H1 (cell line): ENCODE results near the gene ABHD15. TPM values are rescaled to one million over a fixed set of nuclear protein-coding genes. Genes with fewer than 3 reads are reported as not detected.

Experiments used
- CTCF ChIA-PET: fragments of 300-600 bp; sonication (Branson Sonifier 250); formaldehyde crosslinking; loops from one replicate; lab custom pipeline; 2021; ENCODE audit not compliant: partially characterized antibody; lab: Charles Lee
- POLR2A ChIA-PET: fragments of 300-600 bp; sonication (Branson Sonifier 250); formaldehyde crosslinking; loops from one replicate; lab custom pipeline; 2021; ENCODE audit warnings: inconsistent platforms; ENCODE audit not compliant: partially characterized antibody; lab: Charles Lee
- DNase-seq, 2 experiments: peaks; one replicate each; pipeline versions ENCODE4 v3.0.0 to v3.0.0-alpha.2; 2010 to 2022; ENCODE audit warnings: low spot score in 2 of 2, low read depth in 1 of 2, mixed read lengths in 1 of 2
- FAIRE-seq: peaks from 2 replicates; lab custom pipeline; 2011; peaks lifted over from hg19 to GRCh38; lab: Jason Lieb, UNC
- H2AFZ ChIP-seq: 2 replicates; pipeline ENCODE4 v1.8.1; 2012; ENCODE audit warnings: low read length, inconsistent platforms
- H2AK5ac ChIP-seq: 2 replicates; pipeline ENCODE4 v1.6.1; 2013; ENCODE audit warnings: low read depth, low read length
- H2BK120ac ChIP-seq: replicated peaks from 2 replicates; pipeline ENCODE3; 2013; ENCODE audit warnings: low read depth, low read length, inconsistent platforms
- H2BK12ac ChIP-seq: 2 replicates; pipeline ENCODE4 v1.6.1; 2013; ENCODE audit warnings: low read depth, low read length
- H2BK15ac ChIP-seq: 2 replicates; pipeline ENCODE4 v1.6.1; 2013; ENCODE audit warnings: low read length
- H2BK20ac ChIP-seq: 2 replicates; pipeline ENCODE4 v1.6.1; 2013; ENCODE audit warnings: low read length
- H2BK5ac ChIP-seq: 2 replicates; pipeline ENCODE4 v1.6.1; 2013; ENCODE audit warnings: low read depth, low read length
- H3K14ac ChIP-seq: 2 replicates; pipeline ENCODE4 v1.6.1; 2013; ENCODE audit warnings: inconsistent platforms; ENCODE audit not compliant: insufficient read length
- H3K18ac ChIP-seq: 2 replicates; pipeline ENCODE4 v1.6.1; 2013; ENCODE audit warnings: low read length; ENCODE audit errors: extremely low read depth
- H3K23ac ChIP-seq: 2 replicates; pipeline ENCODE4 v1.6.1; 2013; ENCODE audit warnings: inconsistent platforms; ENCODE audit not compliant: insufficient read length
- H3K23me2 ChIP-seq: 2 replicates; pipeline ENCODE4 v1.6.1; 2013; ENCODE audit warnings: low read depth, low read length
- H3K27ac ChIP-seq: 2 replicates; pipeline ENCODE4 v1.6.1; 2011; ENCODE audit warnings: low read depth, low read length, inconsistent platforms
- H3K27me3 ChIP-seq, 4 experiments: replicated peaks in 1 of 4; 1 replicate in 1 of 4; 2 replicates in 3 of 4; pipeline versions ENCODE4 v1.6.1 to v1.8.1; 2011 to 2013; ENCODE audit warnings: low read length in 3 of 4, mild to moderate bottlenecking in 3 of 4, inconsistent platforms in 2 of 4, mixed read lengths in 2 of 4, moderate library complexity in 1 of 4; ENCODE audit not compliant: control insufficient read depth in 3 of 4, insufficient read depth in 3 of 4; ENCODE audit errors: extremely low read depth in 1 of 4
- H3K36me3 ChIP-seq, 4 experiments: 2 replicates each; pipeline versions ENCODE4 v1.6.1 to v1.8.1; 2011 to 2013; ENCODE audit warnings: mild to moderate bottlenecking in 4 of 4, low read length in 3 of 4, moderate library complexity in 2 of 4, control low read depth in 1 of 4, inconsistent platforms in 1 of 4; ENCODE audit not compliant: insufficient read depth in 4 of 4, control insufficient read depth in 2 of 4
- H3K4ac ChIP-seq: replicated peaks from 2 replicates; pipeline ENCODE3; 2013; ENCODE audit warnings: low read length, low read depth, mixed read lengths, inconsistent platforms; ENCODE audit not compliant: insufficient read length
- H3K4me1 ChIP-seq, 4 experiments: replicated peaks in 1 of 4; 1 replicate in 1 of 4; 2 replicates in 3 of 4; pipeline versions ENCODE4 v1.6.1 to v1.8.1; 2011 to 2013; ENCODE audit warnings: low read length in 3 of 4, inconsistent platforms in 2 of 4, mixed read lengths in 1 of 4; ENCODE audit not compliant: insufficient read depth in 4 of 4, control insufficient read depth in 3 of 4
- H3K4me2 ChIP-seq, 2 experiments: 2 replicates each; pipeline versions ENCODE4 v1.6.1 to v1.8.1; 2011 to 2013; ENCODE audit warnings: low read depth in 2 of 2, low read length in 2 of 2, control low read depth in 1 of 2, inconsistent platforms in 1 of 2, mild to moderate bottlenecking in 1 of 2; ENCODE audit not compliant: insufficient read depth in 1 of 2
- H3K4me3 ChIP-seq, 4 experiments: fragments of 200-600, 300-600 bp in 1 of 4; sonication (generic), shearing (Covaris generic), sonication (Bioruptor Twin) in 1 of 4; 2 replicates each; pipeline versions ENCODE4 v1.5.1 to v1.8.1; 2011 to 2016; ENCODE audit warnings: low read length in 4 of 4, low read depth in 3 of 4, control low read depth in 2 of 4, inconsistent platforms in 2 of 4, mild to moderate bottlenecking in 2 of 4, mixed read lengths in 1 of 4, moderate library complexity in 1 of 4; ENCODE audit not compliant: insufficient read depth in 2 of 4; ENCODE audit errors: extremely low read depth in 1 of 4
- H3K56ac ChIP-seq: replicated peaks from 2 replicates; pipeline ENCODE3; 2013; ENCODE audit warnings: low read depth, mild to moderate bottlenecking, mixed read lengths, low read length, inconsistent platforms; ENCODE audit not compliant: insufficient read length
- H3K79me1 ChIP-seq: 2 replicates; pipeline ENCODE4 v1.6.1; 2013; ENCODE audit warnings: low read depth, low read length, control low read depth
- H3K79me2 ChIP-seq, 2 experiments: 2 replicates each; pipeline versions ENCODE4 v1.6.1 to v1.8.1; 2012 to 2013; ENCODE audit warnings: low read length in 2 of 2, mild to moderate bottlenecking in 2 of 2, inconsistent platforms in 1 of 2; ENCODE audit not compliant: insufficient read depth in 2 of 2, control insufficient read depth in 1 of 2
- H3K9ac ChIP-seq, 4 experiments: replicated peaks in 1 of 4; 1 replicate in 1 of 4; 2 replicates in 3 of 4; pipeline versions ENCODE4 v1.6.1 to v1.8.1; 2011 to 2013; ENCODE audit warnings: low read depth in 3 of 4, low read length in 3 of 4, control low read depth in 2 of 4, mild to moderate bottlenecking in 2 of 4, moderate library complexity in 2 of 4, inconsistent platforms in 1 of 4; ENCODE audit errors: extremely low read depth in 1 of 4
- H3K9me3 ChIP-seq, 2 experiments: 2 replicates each; pipeline versions ENCODE4 v1.6.1 to v1.8.1; 2012 to 2013; ENCODE audit warnings: mild to moderate bottlenecking in 2 of 2, moderate library complexity in 2 of 2, control low read depth in 1 of 2, inconsistent platforms in 1 of 2, low read depth in 1 of 2, low read length in 1 of 2, mixed read lengths in 1 of 2; ENCODE audit not compliant: insufficient read depth in 2 of 2
- H4K20me1 ChIP-seq, 2 experiments: replicated peaks in 1 of 2; 2 replicates each; pipeline versions ENCODE3 to v1.8.1; 2011 to 2013; ENCODE audit warnings: inconsistent platforms in 2 of 2, low read length in 2 of 2, mild to moderate bottlenecking in 1 of 2; ENCODE audit not compliant: insufficient read depth in 2 of 2, control insufficient read depth in 1 of 2
- H4K5ac ChIP-seq: 2 replicates; pipeline ENCODE4 v1.6.1; 2013; ENCODE audit warnings: low read length, low read depth, mixed read lengths, inconsistent platforms; ENCODE audit not compliant: insufficient read length
- H4K8ac ChIP-seq: 2 replicates; pipeline ENCODE4 v1.8.0; 2013; ENCODE audit warnings: mild to moderate bottlenecking, moderate library complexity, low read length, inconsistent platforms; ENCODE audit not compliant: insufficient read depth; ENCODE audit errors: extremely low read depth
- H4K91ac ChIP-seq: replicated peaks from 2 replicates; pipeline ENCODE3; 2013; ENCODE audit warnings: low read length, mixed read lengths, inconsistent platforms; ENCODE audit not compliant: insufficient read length
- CBX5 ChIP-seq: fragments of 300-800, 300-1000 bp; sonication (generic); IDR thresholded peaks from 2 replicates; pipeline ENCODE4 v1.7.1; 2016; ENCODE audit warnings: antibody characterized with exemption, low read length, low read depth
- EGR1 ChIP-seq: IDR thresholded peaks from 2 replicates; pipeline ENCODE4 v1.6.1; 2011; ENCODE audit warnings: low read depth, low read length, borderline replicate concordance
- EZH2 ChIP-seq: fragments of 200-600 bp; sonication (generic); IDR thresholded peaks from 2 replicates; pipeline ENCODE4 v1.7.1; 2012; ENCODE audit warnings: low read depth, mild to moderate bottlenecking, moderate library complexity, low read length, inconsistent platforms; ENCODE audit not compliant: severe bottlenecking
- FOSL1 ChIP-seq: IDR thresholded peaks from 2 replicates; pipeline ENCODE4 v1.6.1; 2011; ENCODE audit warnings: mild to moderate bottlenecking, low read depth, low read length, moderate library complexity; ENCODE audit not compliant: insufficient read depth
- HDAC2 ChIP-seq, 2 experiments: fragments of 300-600 bp in 1 of 2; sonication (generic) in 1 of 2; IDR thresholded peaks; 2 replicates each; pipeline ENCODE4 v1.6.1; 2011 to 2012; ENCODE audit warnings: low read depth in 2 of 2, low read length in 2 of 2, mild to moderate bottlenecking in 2 of 2, moderate library complexity in 2 of 2, borderline replicate concordance in 1 of 2, inconsistent platforms in 1 of 2
- KDM1A ChIP-seq: fragments of 200-600, 300-600 bp; sonication (generic); IDR thresholded peaks from 2 replicates; pipeline ENCODE4 v1.7.1; 2016; ENCODE audit warnings: mild to moderate bottlenecking, low read length, borderline replicate concordance
- KDM5A ChIP-seq: fragments of 200-600 bp; IDR thresholded peaks from 2 replicates; pipeline ENCODE4 v1.7.1; 2012; ENCODE audit warnings: mild to moderate bottlenecking, low read length, inconsistent platforms, mixed read lengths
- NRF1 ChIP-seq: IDR thresholded peaks from 2 replicates; pipeline ENCODE4 v1.6.1; 2011; ENCODE audit warnings: mild to moderate bottlenecking, low read depth, low read length, improper control_type of control experiment
- SP2 ChIP-seq: IDR thresholded peaks from 2 replicates; pipeline ENCODE4 v1.6.1; 2012; ENCODE audit warnings: mild to moderate bottlenecking, low read length, inconsistent platforms
- SUZ12 ChIP-seq: fragments of 200-600 bp; sonication (generic); IDR thresholded peaks from 2 replicates; pipeline ENCODE4 v1.6.1; 2012; ENCODE audit warnings: mild to moderate bottlenecking, inconsistent platforms, low read length, moderate library complexity, mixed read lengths
- TAF7 ChIP-seq: optimal IDR thresholded peaks from 2 replicates; pipeline ENCODE3; 2011; ENCODE audit warnings: low read depth, mild to moderate bottlenecking, inconsistent platforms, low read length, moderate library complexity, borderline replicate concordance
- WGBS, 2 experiments: shearing (Covaris generic) in 1 of 2; methylation state at CpG; one replicate each; pipeline versions ENCODE4 v1.1.6 to v1.1.7; 2013 to 2015; ENCODE audit warnings: low lambda C conversion rate in 2 of 2, mixed read lengths in 2 of 2, inconsistent platforms in 1 of 2, low coverage in 1 of 2, missing lambda C conversion rate in 1 of 2; ENCODE audit not compliant: insufficient replicate concordance in 2 of 2, insufficient coverage in 1 of 2, insufficient read length in 1 of 2; ENCODE audit errors: extremely low coverage in 1 of 2, missing lambda C conversion rate in 1 of 2; 5-methylcytosine and 5-hydroxymethylcytosine counted together
- polyA plus RNA-seq, 7 experiments: library from polyadenylated mRNA; depleted of rRNA in 3 of 7; stranded (reverse) in 5 of 7; unstranded in 2 of 7; fragments of >200 nt in 5 of 7; fragments of 200-250 nt in 2 of 7; gene quantifications; 1 replicate in 5 of 7; 2 replicates in 1 of 7; 4 replicates in 1 of 7; pipeline versions ENCODE4 v1.2.1 to v1.2.3, GENCODE V29; 2011 to 2013; ENCODE audit warnings: missing spikeins in 2 of 7, mixed read lengths in 2 of 7
- total RNA-seq: library from RNA; stranded (reverse); fragmentation: NEBNext Ultra II Directional; extraction: Animal tissue kit (Norgen Biotek cat#: 25700); gene quantifications from 2 replicates; pipeline ENCODE4 v1.2.1, GENCODE V29; 2021

ABHD15 gene
- total and polyA plus RNA-seq, 2 of the 8 experiments (the other 6 are each of a cell fraction or from before 2014, with no cell fraction given), result 0.88 to 1.7 TPM

DNA sequence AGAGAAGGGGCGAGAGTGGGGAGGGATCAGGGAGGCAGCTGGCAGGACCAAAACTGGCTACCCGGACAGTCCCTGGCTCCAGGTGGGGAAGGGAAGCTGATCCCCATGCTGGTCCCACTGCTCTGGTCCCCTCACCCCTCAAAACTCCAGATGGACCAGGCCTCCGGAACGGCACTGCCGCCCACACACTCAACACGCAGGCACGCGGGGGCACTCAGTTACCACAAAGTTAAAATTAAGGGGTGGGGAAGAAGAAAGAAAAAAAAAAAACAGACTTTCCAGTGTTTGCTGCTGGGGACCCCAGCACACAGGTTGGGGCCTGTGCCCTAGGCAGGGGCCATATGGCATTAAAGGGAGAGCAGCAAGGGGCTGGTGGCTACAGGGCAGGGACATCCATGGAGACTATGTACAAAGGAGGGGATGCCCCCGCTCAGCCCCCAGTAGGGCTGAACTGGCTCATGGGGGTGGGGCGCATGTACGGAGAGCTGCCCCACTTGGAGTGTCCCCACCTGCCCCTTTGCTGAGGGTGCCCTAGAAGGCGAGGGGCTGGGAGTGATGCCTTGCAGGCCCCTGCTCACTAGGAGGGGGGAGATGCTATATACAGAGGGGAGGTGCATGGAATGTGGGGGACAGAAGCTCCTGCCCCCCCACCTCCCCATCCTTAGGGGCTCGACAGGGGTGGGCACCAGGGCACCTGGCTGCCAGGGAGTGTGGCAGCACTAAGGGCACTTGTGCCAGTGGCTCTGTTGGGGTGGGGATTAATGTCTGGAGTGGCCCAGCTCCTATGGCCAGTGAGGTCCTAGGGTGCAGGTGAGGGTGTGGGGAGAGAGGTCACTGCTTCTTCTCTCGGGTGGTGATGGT lies 7.3 kb upstream of the ABHD15 start:
- no peak overlapping the region for H3K4me2 ChIP-seq
- peak overlapping the region; percentile 78; the same call in 1 of the 2 replicates for H4K8ac ChIP-seq
- H4K20me1 ChIP-seq, result peaks cover 1 to 3% of the 10 kb centered on the region in 2 experiments
- H2BK20ac ChIP-seq, result no peak overlapping the region
- peaks cover 9 to 27% (median 15%) of the 10 kb centered on the region in 4 experiments; a peak in 6 of 8 replicates for H3K36me3 ChIP-seq
- H3K4me1 ChIP-seq, result peaks cover 0 to 6% (median 3%) of the 10 kb centered on the region in 4 experiments; a peak in 5 of 7 replicates
- H3K79me1 ChIP-seq, result no peaks in the 10 kb centered on the region
- no peak overlapping the region for H2AK5ac ChIP-seq
- H2BK5ac ChIP-seq, result no peak overlapping the region
- H2BK12ac ChIP-seq, result no peak overlapping the region
- no peak overlapping the region for H3K23ac ChIP-seq
- ChIA-PET CTCF (interaction anchor here (0.6 to 15.3 kb wide), 17 partner anchors 9 to 352 kb away, joined by 3 to 193 read pairs (median 5); partner anchors contain the start of genes ANKRD13B and CORO6), POLR2A (interaction anchor here (0.8 to 2.7 kb wide), 10 partner anchors 7 to 280 kb away, joined by 3 to 8 read pairs (median 3); partner anchors contain the start of genes ABHD15 and NUFIP2)
- FAIRE-seq, result no peak
- no peak for DNase-seq
- no peak overlapping the region for H4K5ac ChIP-seq
- H2BK15ac ChIP-seq, result no peak overlapping the region
- H3K4ac ChIP-seq, result no peak overlapping the region
- WGBS, 2 experiments, result 86% methylated on average over 13 of the region's 14 CpGs; no CpG with 5 or more reads in 1 of the 2 experiments
- H3K4me3 ChIP-seq, result no peak overlapping the region
- peaks cover 1% of the 10 kb centered on the region for H3K23me2 ChIP-seq
- TF ChIP-seq FOSL1 (no peak), EGR1 (no peak), SUZ12 (no peak), EZH2 (no peak), KDM5A (no peak), SP2 (no peak), NRF1 (no peak), CBX5 (no peak), TAF7 (no peak), KDM1A (no peak), HDAC2 (IDR thresholded peaks at IDR 0.05; ENCODE audit: borderline replicate concordance in 1 of 2, low read depth in 2 of 2, low read length in 2 of 2) (no peak)
- no peak overlapping the region for H3K27ac ChIP-seq
- H3K27me3 ChIP-seq, result peaks cover 0 to 11% (median 5%) of the 10 kb centered on the region in 4 experiments; a peak in 4 of 7 replicates
- no peak overlapping the region for H3K18ac ChIP-seq
- H3K14ac ChIP-seq, result no peak overlapping the region
- H2AFZ ChIP-seq, result no peak overlapping the region
- H3K9ac ChIP-seq, result no peak overlapping the region
- H4K91ac ChIP-seq, result no peak overlapping the region
- H3K9me3 ChIP-seq, result no peaks in the 10 kb centered on the region
- H3K79me2 ChIP-seq, result no peaks in the 10 kb centered on the region
- no peak overlapping the region for H3K56ac ChIP-seq
- no peak overlapping the region for H2BK120ac ChIP-seq
